22Rv1 (cell line): ENCODE measurements around the gene MARK4.

Experiments
- H3K27ac ChIP-seq: fragments of 450-650 bp; 2 replicates; pipeline ENCODE4 v1.5.1; 2017
- CTCF ChIP-seq: fragments of 450-650 bp; IDR thresholded peaks from 2 replicates; pipeline ENCODE4 v1.5.1; 2017; ENCODE audit warnings: mild to moderate bottlenecking
- ZFX ChIP-seq: fragments of 450-650 bp; IDR thresholded peaks from 2 replicates; pipeline ENCODE4 v1.6.1; 2017; ENCODE audit warnings: antibody characterized with exemption, borderline replicate concordance

The MARK4 gene

DNA sequence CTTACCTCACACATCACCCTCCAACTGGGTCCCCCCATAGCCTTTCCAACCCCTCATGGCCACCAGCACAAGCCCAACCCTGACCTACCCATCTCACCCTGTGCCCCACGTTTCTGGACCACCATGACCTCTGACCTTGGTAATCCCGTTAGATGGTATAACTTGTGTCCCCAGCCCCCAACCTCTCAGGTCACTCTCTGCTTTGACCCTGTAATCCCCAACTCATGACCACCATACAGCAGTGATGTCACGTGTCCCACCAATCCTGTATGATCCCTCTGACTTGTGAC is 98.0 kb downstream of the MARK4 start:
- TF ChIP-seq CTCF = no peak
- no peak for TF ChIP-seq ZFX
- H3K27ac ChIP-seq = no peak overlapping the region

- H3K27ac ChIP-seq = 0 out of 2 replicates have a peak overlapping the region, but pooled peaks have one; percentile 10
- no peak for TF ChIP-seq ZFX
- no peak for TF ChIP-seq CTCF
Measured at GRCh38 chr19:45349430-45349941, 98.4 kb downstream of the MARK4 start.

- TF ChIP-seq ZFX = no peak
- no peak for TF ChIP-seq CTCF
- no peak overlapping the region for H3K27ac ChIP-seq
Measured at GRCh38 chr19:45350477-45351058, 99.5 kb downstream of the MARK4 start.

- no peak overlapping the region for H3K27ac ChIP-seq
- TF ChIP-seq CTCF = no peak
- TF ChIP-seq ZFX = no peak
Measured at GRCh38 chr19:45351401-45351952, 100.4 kb downstream of the MARK4 start.

DNA sequence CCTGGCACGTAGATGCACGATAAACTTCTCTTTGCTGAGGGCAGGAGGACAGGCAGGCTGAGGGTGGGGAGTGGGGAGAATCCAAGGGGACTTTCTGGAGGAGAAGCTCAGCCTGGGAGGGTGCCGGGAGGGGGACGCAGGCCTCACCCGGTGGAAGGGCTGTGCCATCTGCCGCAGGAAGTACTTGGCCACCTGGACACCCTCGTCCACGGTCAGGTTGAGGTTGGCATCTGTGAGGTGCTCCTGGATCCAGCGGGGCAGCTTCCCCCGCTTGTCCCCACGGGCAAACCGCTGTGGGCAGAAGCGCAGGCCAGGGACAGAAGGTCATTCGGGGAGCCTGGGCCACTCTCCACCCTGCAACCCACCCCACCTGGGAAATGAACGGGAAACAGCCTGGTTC is 101.0 kb downstream of the MARK4 start:
- TF ChIP-seq CTCF = no peak
- TF ChIP-seq ZFX = no peak
- no peak overlapping the region for H3K27ac ChIP-seq

- TF ChIP-seq ZFX (no peak), CTCF (no peak)
- H3K27ac ChIP-seq = no peak overlapping the region
Measured at GRCh38 chr19:45352471-45352870, 101.4 kb downstream of the MARK4 start.

DNA sequence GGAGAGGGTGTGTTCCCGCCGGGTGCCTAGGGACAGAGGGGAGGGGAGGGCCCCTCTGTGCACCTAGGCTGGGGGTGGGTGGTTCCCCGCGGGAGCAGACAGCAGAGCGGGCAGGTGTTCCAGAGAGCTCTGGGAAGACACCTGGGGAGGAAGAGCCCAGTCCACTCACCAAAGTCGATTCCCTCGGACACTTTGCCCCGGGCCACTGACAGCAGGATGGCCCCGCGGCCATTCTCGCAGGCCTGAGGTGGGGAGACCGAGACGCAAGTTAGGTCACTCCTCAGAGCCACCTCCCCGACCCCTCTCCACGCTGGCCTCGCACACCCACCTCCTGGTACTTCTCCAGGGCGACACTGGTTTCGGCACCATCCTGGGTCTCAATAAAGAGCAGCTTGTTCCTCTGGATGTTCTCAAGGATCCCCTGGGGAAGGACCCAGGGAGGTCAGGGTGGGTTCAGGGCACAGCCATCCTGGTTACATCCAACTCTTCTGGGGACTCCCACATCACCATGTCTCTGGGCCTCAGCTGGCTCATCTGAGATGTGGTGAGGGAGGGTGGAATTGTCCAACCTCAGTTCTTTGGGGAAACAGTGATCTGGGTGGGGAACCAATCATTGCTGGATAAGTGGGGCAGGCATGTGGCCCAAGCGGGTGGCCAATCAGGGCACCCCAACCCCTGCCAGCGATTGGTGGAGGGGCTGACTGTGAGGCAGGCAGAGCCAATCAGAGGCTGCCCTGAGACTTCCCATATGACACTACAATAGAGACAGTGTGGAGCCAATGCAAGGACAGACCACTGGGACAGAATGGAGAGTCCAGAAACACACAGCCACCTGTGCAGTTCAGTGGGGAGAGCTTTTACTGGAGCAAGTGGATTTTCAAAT is 102.1 kb downstream of the MARK4 start:
- H3K27ac ChIP-seq = no peak overlapping the region
- TF ChIP-seq CTCF (no peak), ZFX (no peak)
